ENCODE measurements around the gene FHL1.

- TF ChIP-seq CTCF (IDR thresholded peaks at IDR 0.05) (no peak), EP300 (IDR thresholded peaks at IDR 0.05) (no peak), POLR2AphosphoS5 (IDR thresholded peaks at IDR 0.05) (no peak), POLR2A (IDR thresholded peaks at IDR 0.05) (no peak)
These were observed 56.6 kb downstream of the FHL1 start for GRCh38 chrX:136203951-136204350.

Measured in upper lobe of left lung (tissue), 4 donors.